Activated CD8-positive, alpha-beta T cell treated with anti-CD3 and anti-CD28 coated beads for 36 hours (primary cell): ENCODE results near the gene KAT2B. TPM values are rescaled to one million over a fixed set of nuclear protein-coding genes. Genes with fewer than 3 reads are reported as not detected.

Experiments used
- ATAC-seq: fragments of 200-7000 bp; cut with Tn5 transposase; one replicate; pipeline ENCODE4 v1.10.0; 2021; ENCODE audit warnings: mild to moderate bottlenecking, moderate library complexity
- CTCF ChIA-PET: fragments of 350-600 bp; sonication (Branson Sonifier 250); formaldehyde crosslinking; loops from one replicate; lab custom pipeline; 2021; ENCODE audit warnings: antibody characterized with exemption; lab: Charles Lee
- POLR2A ChIA-PET: fragments of 350-600 bp; sonication (Branson Sonifier 250); formaldehyde crosslinking; loops from one replicate; lab custom pipeline; 2021; ENCODE audit warnings: antibody characterized with exemption; lab: Charles Lee
- DNase-seq: peaks from one replicate; pipeline ENCODE4 v3.0.0-alpha.2; 2020
- H3K27ac Mint-ChIP-seq: one replicate; pipeline ENCODE4 v1.8.0; 2021; ENCODE audit warnings: mild to moderate bottlenecking, mixed read lengths
- H3K27me3 Mint-ChIP-seq: one replicate; pipeline ENCODE4 v1.8.0; 2021; ENCODE audit warnings: mixed read lengths
- H3K36me3 Mint-ChIP-seq: one replicate; pipeline ENCODE4 v1.8.0; 2021; ENCODE audit warnings: low read depth, mixed read lengths
- H3K4me1 Mint-ChIP-seq: one replicate; pipeline ENCODE4 v1.8.0; 2021; ENCODE audit warnings: low read depth, mixed read lengths
- H3K4me3 Mint-ChIP-seq: one replicate; pipeline ENCODE4 v1.8.0; 2021; ENCODE audit warnings: mild to moderate bottlenecking, moderate library complexity, mixed read lengths
- H3K9me3 Mint-ChIP-seq: one replicate; pipeline ENCODE4 v1.8.0; 2021; ENCODE audit warnings: mixed read lengths
- intact Hi-C: fragments of 100-400 bp; cut with micrococcal nuclease; formaldehyde crosslinking; loops from one replicate; pipeline ENCODE4 v1.10.0; 2022
- total RNA-seq, 2 experiments: library from RNA; stranded (reverse); gene quantifications; one replicate each; pipeline ENCODE4 v1.2.3, GENCODE V29; 2021
- TF ChIP-seq, protein P1 (sequence below): fragments of 200-600 bp; IDR thresholded peaks from one replicate; pipeline ENCODE4 v1.8.0; 2022; ENCODE audit warnings: antibody characterized with exemption, mild to moderate bottlenecking

Gene KAT2B
- total RNA-seq, 2 experiments from 2014 or later, result 18.6 to 28.8 TPM

- no peak overlapping the region for H3K4me3 Mint-ChIP-seq
- ChIA-PET POLR2A (no interaction called here), CTCF (no interaction called here)
- H3K36me3 Mint-ChIP-seq, result peaks cover 28% of the 10 kb centered on the region
- no peak overlapping the region for H3K27ac Mint-ChIP-seq
- H3K4me1 Mint-ChIP-seq, result no peaks in the 10 kb centered on the region
- intact Hi-C loops, result no loop called here
- no peaks in the 10 kb centered on the region for H3K9me3 Mint-ChIP-seq
- DNase-seq (no peak), ATAC-seq (no peak)
- TF ChIP-seq, protein P1, sequence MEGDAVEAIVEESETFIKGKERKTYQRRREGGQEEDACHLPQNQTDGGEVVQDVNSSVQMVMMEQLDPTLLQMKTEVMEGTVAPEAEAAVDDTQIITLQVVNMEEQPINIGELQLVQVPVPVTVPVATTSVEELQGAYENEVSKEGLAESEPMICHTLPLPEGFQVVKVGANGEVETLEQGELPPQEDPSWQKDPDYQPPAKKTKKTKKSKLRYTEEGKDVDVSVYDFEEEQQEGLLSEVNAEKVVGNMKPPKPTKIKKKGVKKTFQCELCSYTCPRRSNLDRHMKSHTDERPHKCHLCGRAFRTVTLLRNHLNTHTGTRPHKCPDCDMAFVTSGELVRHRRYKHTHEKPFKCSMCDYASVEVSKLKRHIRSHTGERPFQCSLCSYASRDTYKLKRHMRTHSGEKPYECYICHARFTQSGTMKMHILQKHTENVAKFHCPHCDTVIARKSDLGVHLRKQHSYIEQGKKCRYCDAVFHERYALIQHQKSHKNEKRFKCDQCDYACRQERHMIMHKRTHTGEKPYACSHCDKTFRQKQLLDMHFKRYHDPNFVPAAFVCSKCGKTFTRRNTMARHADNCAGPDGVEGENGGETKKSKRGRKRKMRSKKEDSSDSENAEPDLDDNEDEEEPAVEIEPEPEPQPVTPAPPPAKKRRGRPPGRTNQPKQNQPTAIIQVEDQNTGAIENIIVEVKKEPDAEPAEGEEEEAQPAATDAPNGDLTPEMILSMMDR, result no peak
- no peaks in the 10 kb centered on the region for H3K27me3 Mint-ChIP-seq
Observed at GRCh38 chr3:20121088-20121487, 80.8 kb downstream of the KAT2B start.

- H3K36me3 Mint-ChIP-seq, result peaks cover 37% of the 10 kb centered on the region
- intact Hi-C loops, result no loop called here
- H3K27me3 Mint-ChIP-seq, result no peaks in the 10 kb centered on the region
- CTCF ChIA-PET, result no interaction called here
- H3K27ac Mint-ChIP-seq, result no peak overlapping the region
- ATAC-seq, result no peak
- TF ChIP-seq, protein P1, result no peak
- no peaks in the 10 kb centered on the region for H3K9me3 Mint-ChIP-seq
- POLR2A ChIA-PET, result no interaction called here
- DNase-seq, result no peak
- no peak overlapping the region for H3K4me3 Mint-ChIP-seq
- H3K4me1 Mint-ChIP-seq, result no peaks in the 10 kb centered on the region
Observed at GRCh38 chr3:20123131-20123652, 82.9 kb downstream of the KAT2B start.

DNA sequence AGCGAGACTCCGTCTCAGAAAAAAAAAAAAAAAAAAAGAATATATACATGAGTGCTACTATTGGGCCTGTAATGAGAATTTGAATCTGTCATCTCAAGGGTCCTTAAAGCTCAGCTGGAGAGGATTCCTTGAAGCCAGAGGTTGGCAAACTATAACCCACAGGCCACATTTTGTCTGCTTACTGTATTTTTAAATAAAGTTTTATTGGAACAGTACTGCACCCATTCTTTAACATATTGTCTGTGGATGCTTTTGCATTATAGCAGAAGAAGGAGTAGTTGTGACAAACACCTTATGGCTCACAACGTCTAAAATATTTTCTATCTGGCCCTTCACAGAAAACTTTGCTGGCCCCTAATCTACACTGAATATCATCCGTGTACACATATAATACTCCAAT lies 85.0 kb downstream of the KAT2B start:
- POLR2A ChIA-PET, result no interaction called here
- CTCF ChIA-PET, result interaction anchor here (1.5 kb wide), 1 partner anchor 14 kb away, joined by 3 read pairs; no protein-coding TSS in a partner anchor
- no peaks in the 10 kb centered on the region for H3K4me1 Mint-ChIP-seq
- H3K9me3 Mint-ChIP-seq, result no peaks in the 10 kb centered on the region
- intact Hi-C loops, result no loop called here
- H3K4me3 Mint-ChIP-seq, result no peak overlapping the region
- DNase-seq (no peak), ATAC-seq (no peak)
- no peaks in the 10 kb centered on the region for H3K27me3 Mint-ChIP-seq
- no peak overlapping the region for H3K27ac Mint-ChIP-seq
- TF ChIP-seq, protein P1, result no peak
- peaks cover 37% of the 10 kb centered on the region for H3K36me3 Mint-ChIP-seq

DNA sequence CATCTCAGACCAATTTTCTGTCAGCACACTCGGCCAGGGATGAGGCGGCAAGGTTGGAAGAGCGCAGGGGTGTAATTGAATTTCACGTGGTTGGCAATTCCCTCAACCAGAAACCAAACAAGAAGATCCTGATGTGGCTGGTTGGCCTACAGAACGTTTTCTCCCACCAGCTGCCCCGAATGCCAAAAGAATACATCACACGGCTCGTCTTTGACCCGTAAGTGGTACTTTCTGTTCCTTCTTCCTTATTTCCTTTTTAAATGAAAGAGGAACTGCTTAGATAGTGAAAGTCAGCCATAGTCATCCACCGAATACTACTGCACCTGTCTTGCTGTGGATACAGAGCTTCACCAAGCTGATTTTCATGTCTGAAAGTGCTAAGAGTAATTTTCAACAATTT lies 85.7 kb downstream of the KAT2B start:
- H3K4me3 Mint-ChIP-seq, result no peak overlapping the region
- H3K4me1 Mint-ChIP-seq, result no peaks in the 10 kb centered on the region
- no peak overlapping the region for H3K27ac Mint-ChIP-seq
- CTCF ChIA-PET, result interaction anchor here (1.5 kb wide), 1 partner anchor 15 kb away, joined by 3 read pairs; no protein-coding TSS in a partner anchor
- intact Hi-C loops, result no loop called here
- no peak for DNase-seq
- POLR2A ChIA-PET, result no interaction called here
- H3K9me3 Mint-ChIP-seq, result no peaks in the 10 kb centered on the region
- TF ChIP-seq, protein P1, result no peak
- ATAC-seq, result no peak
- H3K27me3 Mint-ChIP-seq, result no peaks in the 10 kb centered on the region
- peaks cover 40% of the 10 kb centered on the region for H3K36me3 Mint-ChIP-seq

- Mint-ChIP-seq H3K4me1 (no peaks in the 10 kb centered on the region), H3K4me3 (no peak overlapping the region), H3K27me3 (no peaks in the 10 kb centered on the region), H3K9me3 (no peaks in the 10 kb centered on the region), H3K27ac (no peak overlapping the region), H3K36me3 (peaks cover 29% of the 10 kb centered on the region)
- ATAC-seq (no peak), DNase-seq (no peak)
- TF ChIP-seq, protein P1, result no peak
- ChIA-PET CTCF (no interaction called here), POLR2A (no interaction called here)
- intact Hi-C loops, result no loop called here
Observed at GRCh38 chr3:20128358-20128757, 88.1 kb downstream of the KAT2B start.
